Forelimb muscle (tissue), 1 donor: Measurements from ENCODE around the gene SLC39A5. TPM values are rescaled to one million over a fixed set of nuclear protein-coding genes. Genes with fewer than 3 reads are reported as not detected.
"Not testable (repeated sequence)": the region's sequence is repeated elsewhere in the genome, so short reads cannot be mapped to it uniquely, and the experiment has no call there.

Source experiments
- DNase-seq: peaks from one replicate; pipeline ENCODE4 v3.0.0-alpha.2; 2013; ENCODE audit warnings: low read depth
- polyA plus RNA-seq: library from polyadenylated mRNA; unstranded; fragments of 120-200 nt; gene quantifications from one replicate; pipeline ENCODE4 v1.2.1, GENCODE V29; 2013; ENCODE audit not compliant: insufficient read length

The SLC39A5 gene
- polyA plus RNA-seq: 0.56 TPM

- DNase-seq: no peak
Measured at GRCh38 chr12:56229916-56230431, at the start of gene SLC39A5. SLC39A5 (plus strand) TSS chr12:56230051; CDS start chr12:56231275, 1,224 bp downstream.

GRCh38 chr12:56186957-56187356, 42.9 kb upstream of the SLC39A5 start:
- DNase-seq: no peak

- DNase-seq: no peak
Measured at GRCh38 chr12:56188131-56188777, 41.6 kb upstream of the SLC39A5 start.

- DNase-seq: no peak
Measured at GRCh38 chr12:56188778-56189098, 41.1 kb upstream of the SLC39A5 start.

GRCh38 chr12:56189099-56189917, 40.5 kb upstream of the SLC39A5 start, which contains the start of gene SMARCC2:
SMARCC2 (minus strand) TSS chr12:56189483; CDS start chr12:56189461, 22 bp downstream.
- DNase-seq: peak; percentile 76

- DNase-seq: peak; percentile 72
Measured at GRCh38 chr12:56189918-56190694, 39.7 kb upstream of the SLC39A5 start.

- DNase-seq: no peak
Measured at GRCh38 chr12:56190695-56191155, 39.1 kb upstream of the SLC39A5 start.

GRCh38 chr12:56192582-56192981, 37.3 kb upstream of the SLC39A5 start:
- DNase-seq: no peak

GRCh38 chr12:56193025-56193578, 36.7 kb upstream of the SLC39A5 start:
- DNase-seq: peak; percentile 60

- DNase-seq: not testable (repeated sequence)
Measured at GRCh38 chr12:56196818-56197550, 32.9 kb upstream of the SLC39A5 start.

- DNase-seq: no peak
Measured at GRCh38 chr12:56197921-56198635, 31.8 kb upstream of the SLC39A5 start.

GRCh38 chr12:56198836-56199235, 31.0 kb upstream of the SLC39A5 start:
- DNase-seq: no peak

GRCh38 chr12:56202366-56202765, 27.5 kb upstream of the SLC39A5 start:
- no peak for DNase-seq

GRCh38 chr12:56202838-56203237, 27.0 kb upstream of the SLC39A5 start:
- no peak for DNase-seq

GRCh38 chr12:56204275-56204674, 25.6 kb upstream of the SLC39A5 start:
- DNase-seq: no peak

- no peak for DNase-seq
Measured at GRCh38 chr12:56205445-56205844, 24.4 kb upstream of the SLC39A5 start.

GRCh38 chr12:56206452-56207166, 23.2 kb upstream of the SLC39A5 start:
- DNase-seq: no peak

- DNase-seq: no peak
Measured at GRCh38 chr12:56208006-56208405, 21.8 kb upstream of the SLC39A5 start.

- DNase-seq: no peak
Measured at GRCh38 chr12:56212361-56212760, 17.5 kb upstream of the SLC39A5 start.

GRCh38 chr12:56213878-56214277, 16.0 kb upstream of the SLC39A5 start:
- DNase-seq: no peak
